MCF 10A (cell line): ENCODE results near the gene AUP1. TPM values are rescaled to one million over a fixed set of nuclear protein-coding genes. Genes with fewer than 3 reads are reported as not detected.
"Not testable (repeated sequence)": the region's sequence is repeated elsewhere in the genome, so short reads cannot be mapped to it uniquely, and the experiment has no call there.

Experiments
- BruUV-seq: library from RNA; stranded (reverse); fragments of 400-500 nt; replicated peaks from 2 replicates; lab custom pipeline; 2021; lab: Mats Ljungman, UMichigan
- CTCF ChIA-PET: fragments of 300-600 bp; sonication (Branson Sonifier 250); formaldehyde crosslinking; extraction: SDS; loops from one replicate; lab custom pipeline; 2021; ENCODE audit warnings: antibody characterized with exemption, inconsistent platforms; lab: Yijun Ruan, JAX
- POLR2A ChIA-PET: fragments of 300-600, 350-650 bp; sonication (Branson Sonifier 250); formaldehyde crosslinking; extraction: SDS; loops from one replicate; lab custom pipeline; 2020; ENCODE audit warnings: antibody characterized with exemption, inconsistent platforms; lab: Yijun Ruan, JAX
- DNase-seq: peaks from one replicate; pipeline ENCODE4 v3.0.0-alpha.2; 2018; ENCODE audit not compliant: unreplicated experiment
- H3K27ac Mint-ChIP-seq: one replicate; pipeline ENCODE4 v1.8.0; 2022; ENCODE audit warnings: mild to moderate bottlenecking, low read depth, mixed read lengths; ENCODE audit not compliant: unreplicated experiment
- H3K27me3 Mint-ChIP-seq: one replicate; pipeline ENCODE4 v1.8.0; 2022; ENCODE audit warnings: mixed read lengths; ENCODE audit not compliant: insufficient read depth, unreplicated experiment
- H3K36me3 Mint-ChIP-seq: one replicate; pipeline ENCODE4 v1.8.0; 2022; ENCODE audit warnings: mild to moderate bottlenecking, moderate library complexity, mixed read lengths; ENCODE audit not compliant: insufficient read depth, unreplicated experiment
- H3K4me1 Mint-ChIP-seq: one replicate; pipeline ENCODE4 v1.8.0; 2022; ENCODE audit warnings: mixed read lengths; ENCODE audit not compliant: insufficient read depth, unreplicated experiment
- H3K4me3 Mint-ChIP-seq: one replicate; pipeline ENCODE4 v1.8.0; 2022; ENCODE audit warnings: mild to moderate bottlenecking, moderate library complexity, mixed read lengths; ENCODE audit not compliant: unreplicated experiment
- H3K9me3 Mint-ChIP-seq: one replicate; pipeline ENCODE4 v1.8.0; 2022; ENCODE audit warnings: mixed read lengths; ENCODE audit not compliant: unreplicated experiment
- intact Hi-C: fragments of 100-400 bp; cut with micrococcal nuclease; formaldehyde crosslinking; loops from 2 replicates; pipeline ENCODE4 v1.14.1; 2022
- total RNA-seq: library from RNA; stranded (reverse); gene quantifications from 2 replicates; pipeline ENCODE4 v1.2.3, GENCODE V29; 2022
- TF ChIP-seq, protein P1 (sequence below): fragments of 200-600 bp; IDR thresholded peaks from one replicate; pipeline ENCODE4 v1.8.0; 2022; ENCODE audit warnings: antibody characterized with exemption, mild to moderate bottlenecking; ENCODE audit not compliant: unreplicated experiment

The AUP1 gene
- total RNA-seq, 1 experiment from 2014 or later: 140 TPM

DNA sequence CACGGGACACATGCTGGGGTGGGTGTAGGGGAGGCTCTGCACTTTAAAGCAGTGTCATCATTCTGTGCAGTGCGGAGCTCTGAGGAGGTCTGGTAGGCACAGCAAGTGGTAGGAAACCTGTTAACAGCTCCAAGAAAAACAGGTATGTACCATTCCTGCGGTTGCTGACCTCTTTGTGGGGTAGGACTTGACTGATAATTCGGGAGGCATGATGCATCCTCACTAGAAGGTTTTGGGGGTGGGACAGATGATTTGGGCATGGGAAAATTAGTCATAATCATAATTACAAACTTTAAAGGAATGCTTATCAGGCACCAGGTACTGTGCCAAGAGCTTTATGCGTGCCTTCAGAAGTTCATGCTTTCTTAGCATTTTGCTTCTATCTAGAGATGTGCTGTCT is 34.7 kb upstream of the AUP1 start:
- DNase-seq: peak; percentile 77
- TF ChIP-seq, protein P1, sequence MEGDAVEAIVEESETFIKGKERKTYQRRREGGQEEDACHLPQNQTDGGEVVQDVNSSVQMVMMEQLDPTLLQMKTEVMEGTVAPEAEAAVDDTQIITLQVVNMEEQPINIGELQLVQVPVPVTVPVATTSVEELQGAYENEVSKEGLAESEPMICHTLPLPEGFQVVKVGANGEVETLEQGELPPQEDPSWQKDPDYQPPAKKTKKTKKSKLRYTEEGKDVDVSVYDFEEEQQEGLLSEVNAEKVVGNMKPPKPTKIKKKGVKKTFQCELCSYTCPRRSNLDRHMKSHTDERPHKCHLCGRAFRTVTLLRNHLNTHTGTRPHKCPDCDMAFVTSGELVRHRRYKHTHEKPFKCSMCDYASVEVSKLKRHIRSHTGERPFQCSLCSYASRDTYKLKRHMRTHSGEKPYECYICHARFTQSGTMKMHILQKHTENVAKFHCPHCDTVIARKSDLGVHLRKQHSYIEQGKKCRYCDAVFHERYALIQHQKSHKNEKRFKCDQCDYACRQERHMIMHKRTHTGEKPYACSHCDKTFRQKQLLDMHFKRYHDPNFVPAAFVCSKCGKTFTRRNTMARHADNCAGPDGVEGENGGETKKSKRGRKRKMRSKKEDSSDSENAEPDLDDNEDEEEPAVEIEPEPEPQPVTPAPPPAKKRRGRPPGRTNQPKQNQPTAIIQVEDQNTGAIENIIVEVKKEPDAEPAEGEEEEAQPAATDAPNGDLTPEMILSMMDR: no peak
- intact Hi-C loops: no loop called here
- POLR2A ChIA-PET: interaction anchor here (0.5 to 1.3 kb wide), 4 partner anchors 32 to 90 kb away, joined by 3 to 4 read pairs (median 3); partner anchors contain the start of gene TTC31
- H3K9me3 Mint-ChIP-seq: no peaks in the 10 kb centered on the region
- no peak overlapping the region for H3K27ac Mint-ChIP-seq
- CTCF ChIA-PET: interaction anchor here (0.7 to 1.7 kb wide), 3 partner anchors 12 to 82 kb away, joined by 3 to 4 read pairs (median 3); no protein-coding TSS in a partner anchor
- no peak overlapping the region for H3K4me3 Mint-ChIP-seq
- no peaks in the 10 kb centered on the region for H3K36me3 Mint-ChIP-seq
- no peaks in the 10 kb centered on the region for H3K27me3 Mint-ChIP-seq
- BruUV-seq: no TSS peak
- H3K4me1 Mint-ChIP-seq: peaks cover 63% of the 10 kb centered on the region

DNA sequence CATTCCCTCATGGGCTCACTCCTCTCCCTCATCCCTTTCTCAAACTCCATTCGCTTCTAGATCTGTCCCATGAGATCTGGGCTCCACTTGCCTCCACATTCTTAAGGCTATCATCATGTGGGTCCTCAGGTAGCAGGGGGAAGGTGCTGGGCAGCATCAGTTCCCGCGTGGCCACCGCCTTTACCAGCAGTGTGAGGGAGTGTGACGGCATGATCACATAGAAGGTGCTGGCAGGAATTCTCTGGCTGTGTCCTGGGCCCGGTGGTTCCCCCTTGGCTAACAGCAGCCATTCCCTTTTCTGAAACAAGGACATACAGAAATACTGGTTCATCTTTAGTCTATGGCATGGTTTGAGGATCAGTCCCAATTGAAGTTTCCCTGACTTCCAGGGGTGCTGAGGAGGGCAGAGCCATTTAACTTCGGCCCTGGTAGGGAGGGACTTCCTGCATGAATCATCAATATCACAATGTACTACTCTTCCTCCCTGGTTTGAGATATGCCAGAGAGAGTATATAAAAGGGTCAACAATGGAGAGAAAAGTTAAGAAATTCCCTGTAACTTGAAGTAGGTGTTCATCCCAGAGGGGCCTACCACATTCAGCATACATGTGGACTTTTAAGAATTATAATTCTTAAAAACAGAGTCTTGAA is 32.7 kb upstream of the AUP1 start:
- ChIA-PET POLR2A (no interaction called here), CTCF (no interaction called here)
- no TSS peak for BruUV-seq
- no peak for DNase-seq
- intact Hi-C loops: no loop called here
- H3K27ac Mint-ChIP-seq: no peak overlapping the region
- no peaks in the 10 kb centered on the region for H3K9me3 Mint-ChIP-seq
- no peaks in the 10 kb centered on the region for H3K27me3 Mint-ChIP-seq
- TF ChIP-seq, protein P1: no peak
- no peak overlapping the region for H3K4me3 Mint-ChIP-seq
- H3K36me3 Mint-ChIP-seq: no peaks in the 10 kb centered on the region
- peaks cover 52% of the 10 kb centered on the region for H3K4me1 Mint-ChIP-seq

- H3K27ac Mint-ChIP-seq, H3K27me3 Mint-ChIP-seq, intact Hi-C loops, DNase-seq, H3K9me3 Mint-ChIP-seq, POLR2A ChIA-PET, H3K36me3 Mint-ChIP-seq, H3K4me3 Mint-ChIP-seq, BruUV-seq: not testable (repeated sequence)
- H3K4me1 Mint-ChIP-seq: peaks cover 43% of the 10 kb centered on the region
- CTCF ChIA-PET: interaction anchor here (1.1 to 1.3 kb wide), 2 partner anchors 15 to 16 kb away, joined by 3 read pairs; no protein-coding TSS in a partner anchor
Measured at GRCh38 chr2:74561022-74561421, 31.5 kb upstream of the AUP1 start.

DNA sequence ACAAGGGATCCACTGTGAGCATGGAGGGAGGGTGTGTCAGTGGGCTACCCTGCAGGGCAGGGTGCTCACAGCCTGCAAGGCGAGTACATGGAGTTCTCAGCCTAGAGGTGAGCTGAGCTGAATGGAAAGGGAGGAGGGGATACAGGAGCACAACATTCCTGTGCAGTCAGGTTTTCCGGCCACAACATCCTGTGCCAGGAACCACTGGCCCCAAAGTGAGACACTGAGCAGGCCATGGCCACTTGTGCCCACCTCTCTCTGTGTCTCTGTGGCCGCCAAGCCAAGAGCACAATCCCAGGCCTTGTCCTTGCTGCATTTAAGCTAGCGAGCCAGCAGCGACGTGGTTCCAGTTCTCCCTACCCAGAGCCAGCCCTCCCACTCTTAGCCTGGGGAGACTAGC is 31.1 kb upstream of the AUP1 start:
- Mint-ChIP-seq H3K36me3 (no peaks in the 10 kb centered on the region), H3K4me3 (no peak overlapping the region), H3K9me3 (no peaks in the 10 kb centered on the region), H3K27ac (peak overlapping the region; percentile 50), H3K4me1 (peaks cover 39% of the 10 kb centered on the region), H3K27me3 (no peaks in the 10 kb centered on the region)
- POLR2A ChIA-PET: no interaction called here
- CTCF ChIA-PET: interaction anchor here (1.1 to 1.3 kb wide), 2 partner anchors 14 to 16 kb away, joined by 3 read pairs; no protein-coding TSS in a partner anchor
- intact Hi-C loops: no loop called here
- DNase-seq: no peak
- TF ChIP-seq, protein P1: no peak
- no TSS peak for BruUV-seq
